WERI-Rb-1 (cell line): ENCODE results near the gene KLHL2.
"Not testable (repeated sequence)": the region's sequence is repeated elsewhere in the genome, so short reads cannot be mapped to it uniquely, and the experiment has no call there.

Experiments used
- DNase-seq: peaks from one replicate; pipeline ENCODE4 v3.0.0-alpha.2; 2020
- H3K27ac ChIP-seq: fragments of 250-450 bp; sonication (Bioruptor Pico); 2 replicates; pipeline ENCODE4 v1.5.1; 2020; ENCODE audit warnings: mild to moderate bottlenecking, moderate library complexity
- H3K27me3 ChIP-seq: fragments of 250-450 bp; sonication (Bioruptor Pico); 2 replicates; pipeline ENCODE4 v1.5.1; 2021; ENCODE audit warnings: mild to moderate bottlenecking, low read depth, moderate library complexity; ENCODE audit not compliant: insufficient read depth, severe bottlenecking
- H3K36me3 ChIP-seq: fragments of 250-450 bp; sonication (Bioruptor Pico); 2 replicates; pipeline ENCODE4 v1.5.1; 2020; ENCODE audit warnings: mild to moderate bottlenecking, moderate library complexity
- H3K4me3 ChIP-seq: 2 replicates; pipeline ENCODE4 v1.5.1; 2011; ENCODE audit warnings: low read depth, mild to moderate bottlenecking, control low read depth, low read length
- H3K9me3 ChIP-seq: fragments of 250-450 bp; sonication (Bioruptor Pico); 2 replicates; pipeline ENCODE4 v1.5.1; 2021; ENCODE audit warnings: mild to moderate bottlenecking, moderate library complexity; ENCODE audit not compliant: severe bottlenecking
- CTCF ChIP-seq: IDR thresholded peaks from 2 replicates; pipeline ENCODE4 v1.5.1; 2011; ENCODE audit warnings: low read depth, mild to moderate bottlenecking, control low read depth, inconsistent platforms, low read length

KLHL2 gene

DNA sequence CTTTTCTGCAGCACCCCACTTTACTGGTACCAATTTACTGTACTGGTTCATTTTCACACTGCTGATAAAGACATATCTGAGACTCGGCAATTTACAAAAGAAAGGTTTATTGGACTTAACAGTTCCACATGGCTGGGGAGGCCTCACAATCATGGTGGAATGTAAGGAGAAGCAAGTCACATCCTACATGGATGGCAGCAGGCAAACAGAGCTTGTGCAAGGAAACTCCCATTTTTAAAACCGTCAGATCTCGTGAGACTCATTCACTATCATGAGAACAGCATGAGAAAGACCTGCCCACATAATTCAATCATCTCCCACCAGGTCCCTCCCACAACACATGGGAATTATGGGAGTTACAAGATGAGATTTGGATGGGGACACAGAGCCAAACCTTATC lies 77.3 kb downstream of the KLHL2 start:
- H3K4me3 ChIP-seq, DNase-seq, H3K27me3 ChIP-seq, H3K9me3 ChIP-seq, H3K27ac ChIP-seq, H3K36me3 ChIP-seq: not testable (repeated sequence)

GRCh38 chr4:165286619-165287340 lies 79.4 kb downstream of the KLHL2 start:
- H3K27me3 ChIP-seq, DNase-seq, H3K27ac ChIP-seq, H3K9me3 ChIP-seq, H3K4me3 ChIP-seq, H3K36me3 ChIP-seq: not testable (repeated sequence)

GRCh38 chr4:165288226-165288625 lies 80.9 kb downstream of the KLHL2 start:
- no peaks in the 10 kb centered on the region for H3K9me3 ChIP-seq
- no peak for DNase-seq
- no peak overlapping the region for H3K4me3 ChIP-seq
- H3K27me3 ChIP-seq: no peaks in the 10 kb centered on the region
- H3K27ac ChIP-seq: no peak overlapping the region
- no peaks in the 10 kb centered on the region for H3K36me3 ChIP-seq
- TF ChIP-seq CTCF: no peak

- H3K27ac ChIP-seq: no peak overlapping the region
- H3K9me3 ChIP-seq: no peaks in the 10 kb centered on the region
- no peaks in the 10 kb centered on the region for H3K36me3 ChIP-seq
- no peak overlapping the region for H3K4me3 ChIP-seq
- no peaks in the 10 kb centered on the region for H3K27me3 ChIP-seq
- DNase-seq: no peak
- TF ChIP-seq CTCF: no peak
Measured at GRCh38 chr4:165288639-165289422, 81.5 kb downstream of the KLHL2 start.

DNA sequence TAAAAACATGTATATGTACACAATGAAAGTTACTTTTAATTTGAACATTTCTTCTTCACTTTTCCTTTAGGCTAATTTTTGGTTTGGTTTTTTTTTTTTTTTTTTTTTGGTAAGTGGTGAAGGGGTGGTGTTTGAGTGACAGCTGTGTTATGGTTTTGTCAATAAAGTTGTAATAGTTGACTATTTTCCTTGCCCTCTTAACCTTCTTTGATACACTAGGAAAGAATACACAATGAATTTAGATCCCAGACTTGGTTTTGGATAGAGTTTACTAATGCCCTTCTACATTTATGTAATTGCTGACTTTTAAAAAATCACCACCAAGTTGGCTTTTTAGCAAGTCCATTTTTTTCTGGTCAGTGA lies 82.0 kb downstream of the KLHL2 start:
- Histone ChIP-seq H3K9me3 (no peaks in the 10 kb centered on the region), H3K4me3 (no peak overlapping the region), H3K27ac (no peak overlapping the region), H3K36me3 (no peaks in the 10 kb centered on the region), H3K27me3 (no peaks in the 10 kb centered on the region)
- DNase-seq: no peak
- TF ChIP-seq CTCF: no peak

- no peak for TF ChIP-seq CTCF
- H3K36me3 ChIP-seq: peaks cover 7% of the 10 kb centered on the region
- no peak overlapping the region for H3K27ac ChIP-seq
- H3K4me3 ChIP-seq: no peak overlapping the region
- H3K27me3 ChIP-seq: no peaks in the 10 kb centered on the region
- no peak for DNase-seq
- H3K9me3 ChIP-seq: no peaks in the 10 kb centered on the region
Measured at GRCh38 chr4:165293061-165293460, 85.7 kb downstream of the KLHL2 start.
